PC-9 (cell line): ENCODE results near the gene CCL4L2. TPM values are rescaled to one million over a fixed set of nuclear protein-coding genes. Genes with fewer than 3 reads are reported as not detected.
"Not testable (repeated sequence)": the region's sequence is repeated elsewhere in the genome, so short reads cannot be mapped to it uniquely, and the experiment has no call there.

Experiments used
- BruUV-seq: library from RNA; stranded (reverse); fragments of 400-500 nt; replicated peaks from 2 replicates; lab custom pipeline; 2021; lab: Mats Ljungman, UMichigan
- CTCF ChIA-PET: fragments of 300-600 bp; sonication (Branson Sonifier 250); formaldehyde crosslinking; loops from one replicate; lab custom pipeline; 2022; ENCODE audit warnings: antibody characterized with exemption; lab: Charles Lee
- POLR2A ChIA-PET: fragments of 300-600 bp; sonication (Branson Sonifier 250); formaldehyde crosslinking; loops from one replicate; lab custom pipeline; 2022; ENCODE audit warnings: antibody characterized with exemption; ENCODE audit not compliant: unreplicated experiment; lab: Charles Lee
- DNase-seq, 2 experiments: peaks; one replicate each; pipeline versions ENCODE4 v3.0.0 to v3.0.0-alpha.2; 2015 to 2022; ENCODE audit warnings: mixed read lengths in 1 of 2
- H2AFZ ChIP-seq: fragments of 200-600 bp; sonication (generic); 2 replicates; pipeline ENCODE4 v1.8.1; 2017; ENCODE audit warnings: antibody characterized with exemption
- H3F3A ChIP-seq: fragments of 200-600 bp; sonication (generic); 2 replicates; pipeline ENCODE4 v1.8.1; 2017; ENCODE audit warnings: antibody characterized with exemption, mild to moderate bottlenecking, low read depth; ENCODE audit not compliant: insufficient read depth
- H3K27ac ChIP-seq: fragments of 200-600 bp; sonication (generic); 2 replicates; pipeline ENCODE4 v1.6.1; 2016; ENCODE audit warnings: mixed run types
- H3K27me3 ChIP-seq: fragments of 200-600 bp; sonication (generic); 2 replicates; pipeline ENCODE4 v1.6.1; 2016; ENCODE audit warnings: low read depth, mixed run types; ENCODE audit not compliant: insufficient read depth
- H3K36me3 ChIP-seq: fragments of 200-600 bp; sonication (generic); 2 replicates; pipeline ENCODE4 v1.6.1; 2016; ENCODE audit warnings: low read depth, mixed run types
- H3K4me1 ChIP-seq: fragments of 200-600 bp; sonication (generic); replicated peaks from 2 replicates; pipeline ENCODE4 v1.6.1; 2016; ENCODE audit warnings: mixed run types; ENCODE audit not compliant: insufficient read depth
- H3K4me2 ChIP-seq: fragments of 200-600 bp; sonication (generic); 2 replicates; pipeline ENCODE4 v1.6.1; 2017; ENCODE audit warnings: mixed run types
- H3K4me3 ChIP-seq: fragments of 200-600 bp; sonication (generic); 2 replicates; pipeline ENCODE4 v1.6.1; 2016; ENCODE audit warnings: mixed run types
- H3K79me2 ChIP-seq: fragments of 200-600 bp; sonication (generic); 2 replicates; pipeline ENCODE4 v1.6.1; 2017; ENCODE audit warnings: low read depth, mixed run types
- H3K9me2 ChIP-seq: fragments of 200-600 bp; sonication (generic); 2 replicates; pipeline ENCODE4 v1.8.1; 2017; ENCODE audit warnings: mild to moderate bottlenecking; ENCODE audit not compliant: insufficient read depth
- H3K9me3 ChIP-seq: fragments of 200-600 bp; sonication (generic); 2 replicates; pipeline ENCODE4 v1.8.1; 2016; ENCODE audit warnings: low read depth; ENCODE audit not compliant: insufficient read depth
- H4K20me1 ChIP-seq: fragments of 200-600 bp; sonication (generic); 2 replicates; pipeline ENCODE4 v1.8.1; 2017; ENCODE audit not compliant: insufficient read depth
- CTCF ChIP-seq: fragments of 200-600 bp; sonication (generic); conservative IDR thresholded peaks from 2 replicates; pipeline ENCODE4 v1.6.1; 2017; ENCODE audit warnings: mixed run types, antibody characterized with exemption, mild to moderate bottlenecking, moderate library complexity
- EZH2 ChIP-seq: fragments of 200-600 bp; sonication (generic); IDR thresholded peaks from 2 replicates; pipeline ENCODE4 v1.8.0; 2017; ENCODE audit warnings: antibody characterized with exemption, low read depth
- intact Hi-C: fragments of 100-400 bp; cut with micrococcal nuclease; formaldehyde crosslinking; loops from one replicate; pipeline ENCODE4 v1.10.0; 2022; ENCODE audit not compliant: unreplicated experiment
- total RNA-seq: library from RNA; stranded (reverse); gene quantifications from 2 replicates; pipeline ENCODE4 v1.2.3, GENCODE V29; 2021

The CCL4L2 gene
- total RNA-seq, 1 experiment from 2014 or later: not detected

GRCh38 chr17:36184023-36184765 lies 26.7 kb upstream of the CCL4L2 start:
- intact Hi-C loops: no loop called here
- Histone ChIP-seq H3K36me3 (no peaks in the 10 kb centered on the region), H3K4me3 (no peak overlapping the region), H3K27me3 (peaks cover 85% of the 10 kb centered on the region), H3K9me2 (no peaks in the 10 kb centered on the region), H3K27ac (no peak overlapping the region), H3K9me3 (no peaks in the 10 kb centered on the region), H3K79me2 (no peaks in the 10 kb centered on the region), H3F3A (no peaks in the 10 kb centered on the region), H3K4me2 (no peak overlapping the region), H4K20me1 (0 out of 2 replicates have a peak, but pooled peaks cover 4% of the 10 kb centered on the region), H3K4me1 (no peaks in the 10 kb centered on the region), H2AFZ (no peak overlapping the region)
- ChIA-PET POLR2A (no interaction called here), CTCF (no interaction called here)
- no peak for DNase-seq
- no TSS peak for BruUV-seq
- TF ChIP-seq EZH2 (no peak), CTCF (no peak)

- TF ChIP-seq EZH2 (no peak), CTCF (no peak)
- POLR2A ChIA-PET: no interaction called here
- H3K27ac ChIP-seq: no peak overlapping the region
- CTCF ChIA-PET: no interaction called here
- peaks cover 93% of the 10 kb centered on the region for H3K27me3 ChIP-seq
- no peak for DNase-seq
- no peaks in the 10 kb centered on the region for H3F3A ChIP-seq
- BruUV-seq: no TSS peak
- H2AFZ ChIP-seq: no peak overlapping the region
- intact Hi-C loops: no loop called here
- no peak overlapping the region for H3K4me2 ChIP-seq
- 0 out of 2 replicates have a peak, but pooled peaks cover 4% of the 10 kb centered on the region for H4K20me1 ChIP-seq
- H3K9me3 ChIP-seq: no peaks in the 10 kb centered on the region
- H3K36me3 ChIP-seq: no peaks in the 10 kb centered on the region
- no peaks in the 10 kb centered on the region for H3K79me2 ChIP-seq
- no peak overlapping the region for H3K4me3 ChIP-seq
- no peaks in the 10 kb centered on the region for H3K9me2 ChIP-seq
- H3K4me1 ChIP-seq: no peaks in the 10 kb centered on the region
Measured at GRCh38 chr17:36185416-36185815, 25.4 kb upstream of the CCL4L2 start.

GRCh38 chr17:36186810-36187763 lies 23.8 kb upstream of the CCL4L2 start:
- 0 out of 2 replicates have a peak, but pooled peaks have one; percentile 26 for TF ChIP-seq EZH2
- DNase-seq: not testable (repeated sequence)

More at GRCh38 chr17:36186810-36187763, 23.8 kb upstream of the CCL4L2 start:
- intact Hi-C loops, H3K79me2 ChIP-seq, H3K4me3 ChIP-seq, H4K20me1 ChIP-seq, POLR2A ChIA-PET, H3K4me1 ChIP-seq, H3F3A ChIP-seq, CTCF ChIA-PET, BruUV-seq, H3K9me2 ChIP-seq, H3K4me2 ChIP-seq, H3K36me3 ChIP-seq, H2AFZ ChIP-seq, H3K27ac ChIP-seq, H3K9me3 ChIP-seq: not testable (repeated sequence)
- H3K27me3 ChIP-seq: peaks cover 95% of the 10 kb centered on the region
